Fibroblast of lung (primary cell): ENCODE results near the gene VSTM5. TPM values are rescaled to one million over a fixed set of nuclear protein-coding genes. Genes with fewer than 3 reads are reported as not detected.
A peak's percentile ranks its signal among the peaks of the same experiment; 100 is the strongest.

Source experiments
- DNase-seq, 2 donors: peaks; one replicate each; pipeline versions ENCODE4 v3.0.0 to v3.0.0-alpha.2; 2010; ENCODE audit warnings: low read depth in 2 of 2
- H2AFZ ChIP-seq: 2 replicates; pipeline ENCODE4 v1.5.1; 2012; ENCODE audit warnings: low read length, control low read depth, inconsistent platforms
- H3K27ac ChIP-seq: 2 replicates; pipeline ENCODE4 v1.5.1; 2011; ENCODE audit warnings: low read length, control low read depth; ENCODE audit not compliant: insufficient read depth
- H3K27me3 ChIP-seq: 2 replicates; pipeline ENCODE4 v1.5.1; 2011; ENCODE audit warnings: mild to moderate bottlenecking, low read length; ENCODE audit not compliant: control insufficient read depth, insufficient read depth
- H3K36me3 ChIP-seq: 2 replicates; pipeline ENCODE4 v1.5.1; 2011; ENCODE audit warnings: low read length; ENCODE audit not compliant: control insufficient read depth, insufficient read depth
- H3K4me1 ChIP-seq: 2 replicates; pipeline ENCODE4 v1.5.1; 2011; ENCODE audit warnings: low read length; ENCODE audit not compliant: control insufficient read depth, insufficient read depth; ENCODE audit errors: extremely low read depth
- H3K4me2 ChIP-seq: 2 replicates; pipeline ENCODE4 v1.5.1; 2011; ENCODE audit warnings: low read length, control low read depth; ENCODE audit not compliant: insufficient read depth; ENCODE audit errors: extremely low read depth
- H3K4me3 ChIP-seq, 4 experiments: fragments of 200-600 bp in 1 of 4; sonication (generic) in 1 of 4; replicated peaks in 1 of 4; 2 replicates each; pipeline ENCODE4 v1.5.1; 2011 to 2016; ENCODE audit warnings: low read length in 4 of 4, low read depth in 3 of 4, mild to moderate bottlenecking in 3 of 4, control low read depth in 2 of 4, inconsistent platforms in 1 of 4, mixed read lengths in 1 of 4; ENCODE audit not compliant: insufficient read depth in 1 of 4; ENCODE audit errors: control extremely low read depth in 1 of 4
- H3K79me2 ChIP-seq: 2 replicates; pipeline ENCODE4 v1.5.1; 2012; ENCODE audit warnings: mild to moderate bottlenecking, low read length, inconsistent platforms; ENCODE audit not compliant: control insufficient read depth, insufficient read depth
- H3K9ac ChIP-seq: 2 replicates; pipeline ENCODE4 v1.5.1; 2011; ENCODE audit warnings: mild to moderate bottlenecking, low read length, control low read depth; ENCODE audit not compliant: insufficient read depth
- H3K9me3 ChIP-seq: 2 replicates; pipeline ENCODE4 v1.5.1; 2012; ENCODE audit warnings: low read depth, low read length; ENCODE audit not compliant: control insufficient read depth, insufficient read depth
- H4K20me1 ChIP-seq: 2 replicates; pipeline ENCODE4 v1.5.1; 2011; ENCODE audit warnings: low read length; ENCODE audit not compliant: control insufficient read depth, insufficient read depth; ENCODE audit errors: extremely low read depth
- CTCF ChIP-seq, 2 donors: IDR thresholded peaks in 1 of 2; conservative IDR thresholded peaks in 1 of 2; 1 replicate in 1 of 2; 2 replicates in 1 of 2; pipeline ENCODE4 v1.5.1; 2011 to 2012; ENCODE audit warnings: low read length in 2 of 2, control low read depth in 1 of 2, inconsistent platforms in 1 of 2, low read depth in 1 of 2, mild to moderate bottlenecking in 1 of 2
- EZH2 ChIP-seq: IDR thresholded peaks from 2 replicates; pipeline ENCODE4 v1.5.1; 2012; ENCODE audit warnings: low read length, control low read depth, mild to moderate bottlenecking; ENCODE audit errors: missing control alignments
- polyA plus RNA-seq, 2 donors: library from polyadenylated mRNA; depleted of rRNA in 1 of 2; stranded (reverse) in 1 of 2; unstranded in 1 of 2; fragments of >200 nt; gene quantifications; 2 replicates each; pipeline ENCODE4 v1.2.1, GENCODE V29; 2011 to 2012; ENCODE audit warnings: missing spikeins in 1 of 2
- total RNA-seq: library from RNA; depleted of rRNA; stranded (reverse); fragments of >200 nt; gene quantifications from 2 replicates; pipeline ENCODE4 v1.2.1, GENCODE V29; 2014

The VSTM5 gene
- total and polyA plus RNA-seq, 2 donors (not counting 1 experiment from before 2014, with no cell fraction given), result 0.50 to 1.4 TPM

DNA sequence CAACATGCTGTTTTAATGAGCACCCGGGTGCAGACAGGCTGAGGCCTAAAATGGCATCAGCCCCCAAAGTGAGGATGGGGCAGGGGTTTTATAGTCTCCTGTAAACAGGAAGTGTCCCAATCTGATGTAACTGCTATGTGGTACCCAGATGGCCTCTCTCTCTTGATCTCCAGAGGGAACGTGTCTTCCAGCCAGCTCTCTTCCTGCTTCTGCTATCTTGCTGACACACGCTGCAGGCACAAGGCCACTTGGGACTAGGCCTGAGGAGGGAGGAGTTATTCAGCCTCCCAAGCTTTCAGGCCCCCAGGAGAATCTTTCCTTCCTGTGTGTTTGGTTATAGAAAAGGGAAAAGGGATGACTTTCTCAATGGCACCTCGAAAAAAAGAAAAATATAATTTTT is 11.4 kb upstream of the VSTM5 start:
- Histone ChIP-seq H3K4me1 (no peaks in the 10 kb centered on the region), H3K36me3 (no peaks in the 10 kb centered on the region), H3K27ac (no peak overlapping the region), H3K79me2 (no peaks in the 10 kb centered on the region), H3K27me3 (peaks cover 5% of the 10 kb centered on the region), H3K9me3 (no peaks in the 10 kb centered on the region), H4K20me1 (no peaks in the 10 kb centered on the region), H3K4me2 (no peak overlapping the region), H3K9ac (no peak overlapping the region), H2AFZ (peak overlapping the region; percentile 68), H3K4me3 (no peak overlapping the region)
- no peak for DNase-seq
- TF ChIP-seq EZH2 (no peak), CTCF (conservative IDR thresholded peaks at IDR 0.05 in 1 of 2, IDR thresholded peaks at IDR 0.05 in 1 of 2; ENCODE audit: low read depth in 1 of 2, low read length in 2 of 2) (no peak)

- Histone ChIP-seq H3K36me3 (no peaks in the 10 kb centered on the region), H4K20me1 (no peaks in the 10 kb centered on the region), H3K9me3 (no peaks in the 10 kb centered on the region), H3K4me1 (no peaks in the 10 kb centered on the region), H3K4me3 (no peak overlapping the region), H3K4me2 (no peak overlapping the region), H2AFZ (no peak overlapping the region), H3K9ac (no peak overlapping the region), H3K27ac (no peak overlapping the region), H3K27me3 (no peaks in the 10 kb centered on the region), H3K79me2 (no peaks in the 10 kb centered on the region)
- TF ChIP-seq EZH2 (no peak), CTCF (conservative IDR thresholded peaks at IDR 0.05 in 1 of 2, IDR thresholded peaks at IDR 0.05 in 1 of 2; ENCODE audit: low read depth in 1 of 2, low read length in 2 of 2) (no peak)
- DNase-seq, result no peak
Measured at GRCh38 chr11:93858121-93858775, 7.8 kb upstream of the VSTM5 start.

GRCh38 chr11:93857413-93858120 is 7.1 kb upstream of the VSTM5 start:
- no peaks in the 10 kb centered on the region for H3K27me3 ChIP-seq
- H4K20me1 ChIP-seq, result no peaks in the 10 kb centered on the region
- H3K79me2 ChIP-seq, result no peaks in the 10 kb centered on the region
- no peak overlapping the region for H3K4me3 ChIP-seq
- no peak overlapping the region for H3K9ac ChIP-seq
- TF ChIP-seq EZH2 (no peak), CTCF (conservative IDR thresholded peaks at IDR 0.05 in 1 of 2, IDR thresholded peaks at IDR 0.05 in 1 of 2; ENCODE audit: low read depth in 1 of 2, low read length in 2 of 2) (no peak)
- no peak overlapping the region for H2AFZ ChIP-seq
- H3K9me3 ChIP-seq, result no peaks in the 10 kb centered on the region
- H3K4me1 ChIP-seq, result no peaks in the 10 kb centered on the region
- no peak overlapping the region for H3K27ac ChIP-seq
- DNase-seq, result peak; percentile 36 to 47
- H3K36me3 ChIP-seq, result no peaks in the 10 kb centered on the region
- no peak overlapping the region for H3K4me2 ChIP-seq
